Measurements from ENCODE around the gene LNX1.

- TF ChIP-seq POLR2A (IDR thresholded peaks at IDR 0.05) (no peak), CTCF (IDR thresholded peaks at IDR 0.05) (no peak), EP300 (IDR thresholded peaks at IDR 0.05) (peak in 1 of 2 donors; percentile 64)
Observed at GRCh38 chr4:53507671-53508286, 83.5 kb downstream of the LNX1 start.

Measured in tibial nerve (tissue), 4 donors.